Measurements from ENCODE around the gene UROS. TPM values are rescaled to one million over a fixed set of nuclear protein-coding genes. Genes with fewer than 3 reads are reported as not detected.

UROS gene
- total and polyA plus RNA-seq, 2 donors (not counting 3 experiments of a cell fraction or from before 2014, with no cell fraction given): 38.4 to 42.0 TPM

DNA sequence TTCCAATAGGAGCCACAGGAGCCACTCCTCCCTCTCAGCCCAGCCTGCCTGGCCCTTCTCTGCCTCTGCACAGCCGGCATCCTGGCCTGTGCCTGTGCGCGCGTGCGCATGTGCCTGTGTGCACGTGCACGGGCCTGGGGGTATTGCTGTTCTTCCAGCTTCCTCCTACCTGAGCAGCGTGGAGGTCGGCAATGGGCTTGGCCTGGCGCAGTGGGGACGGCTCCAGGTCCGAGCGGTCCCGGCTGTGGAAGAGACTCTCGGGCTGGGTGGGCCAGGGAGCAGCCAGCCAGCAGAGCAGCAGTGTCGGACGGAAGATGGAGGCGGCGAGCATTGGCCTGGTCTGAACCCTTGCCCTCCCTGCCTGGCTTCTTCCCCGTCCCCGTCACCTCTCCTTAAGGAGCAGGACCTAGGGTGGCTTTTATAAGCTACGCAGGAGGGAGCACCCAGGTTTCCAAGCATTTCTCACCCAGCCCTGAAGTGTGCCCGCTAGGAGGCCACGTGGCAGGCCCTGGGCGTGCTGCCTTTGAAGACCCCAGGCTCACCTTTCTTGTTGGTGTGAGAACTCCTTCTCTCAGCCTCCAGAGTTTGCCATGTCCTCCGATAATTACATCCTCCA lies 47.5 kb downstream of the UROS start, which contains the start of gene MMP21:
Gene MMP21 (minus strand): TSS at position 331 of the 616 bp plus-strand sequence. CDS start 0 bp downstream, at position 331.
- no peaks in the 10 kb centered on the region for H4K20me1 ChIP-seq (replicated peaks; ENCODE audit: control insufficient read depth, extremely low read depth, insufficient read depth, low read length)
- peaks cover 0 to 2% of the 10 kb centered on the region in 2 experiments for H3K27me3 ChIP-seq (ENCODE audit: control insufficient read depth in 2 of 2, insufficient read depth in 2 of 2, low read length in 2 of 2)
- H3K4me1 ChIP-seq (ENCODE audit: control insufficient read depth, extremely low read depth, insufficient read depth, low read length): no peaks in the 10 kb centered on the region
- no TSS peak for BruUV-seq (replicated peaks)
- TF ChIP-seq MYC (IDR thresholded peaks at IDR 0.05; ENCODE audit: low read depth, low read length): no peak
- no peak for TF ChIP-seq POLR2A (IDR thresholded peaks at IDR 0.05; ENCODE audit: low read depth, low read length)
- no peak for TF ChIP-seq JUN (IDR thresholded peaks at IDR 0.05; ENCODE audit: borderline replicate concordance, insufficient read depth, insufficient read length, low read depth)
- no peak for TF ChIP-seq FOS (IDR thresholded peaks at IDR 0.05; ENCODE audit: borderline replicate concordance, insufficient read depth, low read length)
- no peak for TF ChIP-seq GATA2 (IDR thresholded peaks at IDR 0.05; ENCODE audit: insufficient read depth, insufficient read length, low read depth, low read length)
- no peak for TF ChIP-seq EZH2 (IDR thresholded peaks at IDR 0.05; ENCODE audit: borderline replicate concordance, low read depth, low read length, severe bottlenecking)
- TF ChIP-seq, protein P1, sequence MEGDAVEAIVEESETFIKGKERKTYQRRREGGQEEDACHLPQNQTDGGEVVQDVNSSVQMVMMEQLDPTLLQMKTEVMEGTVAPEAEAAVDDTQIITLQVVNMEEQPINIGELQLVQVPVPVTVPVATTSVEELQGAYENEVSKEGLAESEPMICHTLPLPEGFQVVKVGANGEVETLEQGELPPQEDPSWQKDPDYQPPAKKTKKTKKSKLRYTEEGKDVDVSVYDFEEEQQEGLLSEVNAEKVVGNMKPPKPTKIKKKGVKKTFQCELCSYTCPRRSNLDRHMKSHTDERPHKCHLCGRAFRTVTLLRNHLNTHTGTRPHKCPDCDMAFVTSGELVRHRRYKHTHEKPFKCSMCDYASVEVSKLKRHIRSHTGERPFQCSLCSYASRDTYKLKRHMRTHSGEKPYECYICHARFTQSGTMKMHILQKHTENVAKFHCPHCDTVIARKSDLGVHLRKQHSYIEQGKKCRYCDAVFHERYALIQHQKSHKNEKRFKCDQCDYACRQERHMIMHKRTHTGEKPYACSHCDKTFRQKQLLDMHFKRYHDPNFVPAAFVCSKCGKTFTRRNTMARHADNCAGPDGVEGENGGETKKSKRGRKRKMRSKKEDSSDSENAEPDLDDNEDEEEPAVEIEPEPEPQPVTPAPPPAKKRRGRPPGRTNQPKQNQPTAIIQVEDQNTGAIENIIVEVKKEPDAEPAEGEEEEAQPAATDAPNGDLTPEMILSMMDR (IDR thresholded peaks at IDR 0.05; ENCODE audit: extremely low read depth in 1 of 2, insufficient read depth in 1 of 2, low read depth in 1 of 2, low read length in 2 of 2): no peak
- TF ChIP-seq MAX (IDR thresholded peaks at IDR 0.05; ENCODE audit: insufficient read depth, insufficient read length): no peak
- intact Hi-C loops (cut with micrococcal nuclease): no loop called here
- ChIA-PET POLR2A (no interaction called here), CTCF (no interaction called here)
- no peak for DNase-seq (ENCODE audit: low read depth, low spot score)
- no peaks in the 10 kb centered on the region for H3K79me2 ChIP-seq (ENCODE audit: control insufficient read depth, insufficient read depth, low read length)
- FAIRE-seq: no peak
- no peak within 1 kb of the TSS for H3K9ac ChIP-seq (replicated peaks; ENCODE audit: extremely low read depth, insufficient read depth, low read length)
- no peak within 1 kb of the TSS for H3K27ac ChIP-seq (ENCODE audit: insufficient read depth, low read depth, low read length)
- no peaks in the 10 kb centered on the region for H3K9me3 ChIP-seq (replicated peaks; ENCODE audit: control insufficient read depth, insufficient read depth, low read length)
- H3K4me3 ChIP-seq (replicated peaks in 1 of 3; ENCODE audit: insufficient read depth in 1 of 3, low read depth in 1 of 3, low read length in 3 of 3): no peak within 1 kb of the TSS
- no peak within 1 kb of the TSS for H3K4me2 ChIP-seq (ENCODE audit: insufficient read depth, low read length)
- H2AFZ ChIP-seq (ENCODE audit: low read depth, low read length): no peak within 1 kb of the TSS
- H3K36me3 ChIP-seq (ENCODE audit: control insufficient read depth in 2 of 2, extremely low read depth in 1 of 2, insufficient read depth in 2 of 2, low read length in 2 of 2): no peaks in the 10 kb centered on the region
- H3K9me1 ChIP-seq (replicated peaks; ENCODE audit: control insufficient read depth, extremely low read depth, insufficient read depth, low read length): no peaks in the 10 kb centered on the region
- dilution Hi-C loops (cut with MboI; ENCODE audit: extremely low pct_ligation_motif_present, low sequenced_read_pairs): no loop called here

Measured in endothelial cell of umbilical vein (primary cell).